ENCODE measurements around the gene TREML1. TPM values are rescaled to one million over a fixed set of nuclear protein-coding genes. Genes with fewer than 3 reads are reported as not detected.

TREML1 gene
- total and polyA plus RNA-seq, 7 donors, result 0.48 to 3.3 TPM; not detected in 5

DNA sequence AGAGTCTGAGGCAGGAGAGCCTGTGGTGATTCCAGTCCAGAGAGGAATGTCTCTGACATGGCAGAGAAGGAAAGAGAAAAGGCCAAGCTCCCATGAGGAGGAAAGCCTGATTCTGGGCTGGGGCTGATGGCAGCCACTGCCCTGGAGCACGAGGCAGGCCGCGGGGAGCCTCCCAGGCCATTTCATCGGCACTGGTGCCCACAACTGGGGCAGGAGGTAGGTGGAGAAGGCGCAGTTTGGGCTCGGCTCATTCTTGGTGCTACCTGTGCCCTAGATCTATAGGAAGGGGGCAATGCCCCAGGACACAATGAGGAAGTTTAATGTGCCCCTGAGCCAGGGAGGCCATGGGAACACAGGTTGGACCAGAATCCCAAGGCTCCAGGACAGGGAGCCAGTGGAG is 2.6 kb upstream of the TREML1 start:
- no peak for DNase-seq
- no peak for TF ChIP-seq EP300 (IDR thresholded peaks at IDR 0.05)
- TF ChIP-seq, protein P1, sequence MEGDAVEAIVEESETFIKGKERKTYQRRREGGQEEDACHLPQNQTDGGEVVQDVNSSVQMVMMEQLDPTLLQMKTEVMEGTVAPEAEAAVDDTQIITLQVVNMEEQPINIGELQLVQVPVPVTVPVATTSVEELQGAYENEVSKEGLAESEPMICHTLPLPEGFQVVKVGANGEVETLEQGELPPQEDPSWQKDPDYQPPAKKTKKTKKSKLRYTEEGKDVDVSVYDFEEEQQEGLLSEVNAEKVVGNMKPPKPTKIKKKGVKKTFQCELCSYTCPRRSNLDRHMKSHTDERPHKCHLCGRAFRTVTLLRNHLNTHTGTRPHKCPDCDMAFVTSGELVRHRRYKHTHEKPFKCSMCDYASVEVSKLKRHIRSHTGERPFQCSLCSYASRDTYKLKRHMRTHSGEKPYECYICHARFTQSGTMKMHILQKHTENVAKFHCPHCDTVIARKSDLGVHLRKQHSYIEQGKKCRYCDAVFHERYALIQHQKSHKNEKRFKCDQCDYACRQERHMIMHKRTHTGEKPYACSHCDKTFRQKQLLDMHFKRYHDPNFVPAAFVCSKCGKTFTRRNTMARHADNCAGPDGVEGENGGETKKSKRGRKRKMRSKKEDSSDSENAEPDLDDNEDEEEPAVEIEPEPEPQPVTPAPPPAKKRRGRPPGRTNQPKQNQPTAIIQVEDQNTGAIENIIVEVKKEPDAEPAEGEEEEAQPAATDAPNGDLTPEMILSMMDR (IDR thresholded peaks at IDR 0.05), result no peak
- no peak for TF ChIP-seq POLR2A (IDR thresholded peaks at IDR 0.05)
- TF ChIP-seq POLR2AphosphoS5 (IDR thresholded peaks at IDR 0.05), result no peak
- H3K36me3 ChIP-seq, result no peaks in the 10 kb centered on the region
- H3K27me3 ChIP-seq, result peaks cover 0 to 8% (median 0%) of the 10 kb centered on the region in 3 donors
- no peak overlapping the region for H3K27ac ChIP-seq
- no peak overlapping the region for H3K4me3 ChIP-seq
- no peaks in the 10 kb centered on the region for H3K9me3 ChIP-seq
- 86 to 94% methylated on average over 6 of the region's 6 CpGs for WGBS, 2 donors
- peaks cover 0 to 4% (median 0%) of the 10 kb centered on the region in 4 donors for H3K4me1 ChIP-seq
- intact Hi-C loops (cut with DNase I), result no loop called here

DNA sequence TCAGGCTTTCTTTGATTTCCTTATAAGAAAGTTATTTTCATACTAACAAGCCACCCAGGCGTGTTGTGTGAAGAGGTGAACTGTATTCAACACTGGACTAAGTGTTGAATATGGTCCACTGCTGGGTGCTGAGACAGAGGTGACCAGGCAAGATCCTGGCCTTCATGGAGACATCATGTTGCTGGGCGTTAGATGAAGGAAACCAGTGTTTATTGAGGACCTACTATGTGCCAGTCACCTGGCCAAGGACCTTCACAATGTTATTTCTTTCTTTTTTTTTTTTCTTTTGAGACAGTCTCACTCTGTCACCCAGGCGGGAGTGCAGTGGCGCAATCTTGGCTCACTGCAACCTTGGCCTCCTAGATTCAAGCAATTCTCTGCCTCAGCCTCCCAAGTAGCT is 1.9 kb upstream of the TREML1 start:
- H3K4me1 ChIP-seq, result peaks cover 0 to 4% (median 0%) of the 10 kb centered on the region in 4 donors
- 87 to 88% methylated on average over 4 of the region's 4 CpGs for WGBS, 2 donors
- H3K27ac ChIP-seq, result no peak overlapping the region
- no peak overlapping the region for H3K4me3 ChIP-seq
- no peak for DNase-seq
- no peaks in the 10 kb centered on the region for H3K36me3 ChIP-seq
- H3K9me3 ChIP-seq, result no peaks in the 10 kb centered on the region
- intact Hi-C loops (cut with DNase I), result no loop called here
- H3K27me3 ChIP-seq, result peaks cover 0 to 2% (median 0%) of the 10 kb centered on the region in 3 donors
- TF ChIP-seq, protein P1 (IDR thresholded peaks at IDR 0.05), result no peak
- TF ChIP-seq POLR2AphosphoS5 (IDR thresholded peaks at IDR 0.05), result no peak
- no peak for TF ChIP-seq EP300 (IDR thresholded peaks at IDR 0.05)
- no peak for TF ChIP-seq POLR2A (IDR thresholded peaks at IDR 0.05)

DNA sequence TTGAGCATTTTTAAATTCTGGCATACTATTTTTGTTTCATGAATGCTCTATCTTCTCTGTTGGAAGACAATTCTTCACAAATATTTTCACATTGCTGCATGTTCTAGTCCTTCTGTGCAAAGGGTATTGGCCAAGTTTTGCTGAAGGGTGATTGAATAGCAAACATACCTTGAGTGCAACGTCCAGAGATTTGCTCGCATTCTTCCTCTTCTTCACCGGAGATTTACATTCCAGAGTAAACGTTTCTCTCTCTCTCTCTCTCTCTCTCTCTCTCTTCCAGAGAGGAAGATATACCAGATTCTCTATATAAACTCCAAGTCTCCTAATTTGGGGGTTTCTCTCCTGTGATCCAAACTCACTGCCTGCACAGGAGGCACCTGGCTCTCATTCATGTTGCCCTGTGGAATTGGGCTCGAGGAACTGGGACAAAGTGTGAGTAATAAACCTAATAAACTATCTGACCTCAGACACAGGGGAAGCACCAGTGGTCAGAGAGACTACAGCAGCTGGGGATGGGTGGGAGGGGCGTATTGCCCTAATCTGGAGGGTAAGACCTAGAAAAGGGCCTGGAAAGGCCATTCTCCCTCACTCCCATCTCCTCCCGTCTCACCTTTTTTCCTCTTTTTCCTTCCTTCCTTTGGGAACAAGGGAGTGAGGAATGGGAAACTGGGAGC is 1.1 kb upstream of the TREML1 start:
- Histone ChIP-seq H3K4me1 (peaks cover 0 to 4% (median 0%) of the 10 kb centered on the region in 4 donors), H3K27ac (no peak overlapping the region), H3K27me3 (no peaks in the 10 kb centered on the region), H3K36me3 (no peaks in the 10 kb centered on the region), H3K4me3 (no peak overlapping the region), H3K9me3 (no peaks in the 10 kb centered on the region)
- WGBS, 2 donors, result 33 to 61% methylated on average over 7 of the region's 7 CpGs
- TF ChIP-seq EP300 (IDR thresholded peaks at IDR 0.05) (no peak), POLR2A (IDR thresholded peaks at IDR 0.05) (no peak), POLR2AphosphoS5 (IDR thresholded peaks at IDR 0.05) (no peak)
- TF ChIP-seq, protein P1 (IDR thresholded peaks at IDR 0.05), result no peak
- intact Hi-C loops (cut with DNase I), result no loop called here
- no peak for DNase-seq

DNA sequence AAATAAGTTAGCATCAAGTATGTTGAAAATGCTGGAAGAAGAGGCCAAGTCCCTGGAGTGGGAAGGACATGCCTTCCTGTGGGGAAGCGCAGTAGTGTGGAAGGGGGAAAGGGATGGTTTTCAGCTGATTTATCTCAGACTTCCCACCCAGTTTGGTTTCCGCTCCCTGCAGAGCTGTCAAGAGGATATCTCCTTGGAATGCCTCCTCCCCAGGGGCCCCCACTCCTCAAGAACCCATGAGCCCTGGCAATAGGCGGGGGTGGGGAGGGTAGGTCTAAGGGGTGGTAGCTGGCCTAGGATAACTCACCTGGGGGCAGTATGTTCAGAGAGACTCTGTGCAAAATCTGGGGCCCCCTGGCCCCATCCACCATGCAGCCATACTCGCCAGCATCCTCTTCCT is 696 bp downstream of the TREML1 start:
- Histone ChIP-seq H3K4me1 (peaks cover 0 to 4% (median 0%) of the 10 kb centered on the region in 4 donors), H3K27ac (no peak overlapping the region), H3K4me3 (no peak overlapping the region), H3K36me3 (no peaks in the 10 kb centered on the region), H3K9me3 (no peaks in the 10 kb centered on the region), H3K27me3 (no peaks in the 10 kb centered on the region)
- intact Hi-C loops (cut with DNase I), result no loop called here
- 85 to 88% methylated on average over 4 of the region's 4 CpGs for WGBS, 2 donors
- DNase-seq, result no peak
- no peak for TF ChIP-seq POLR2AphosphoS5 (IDR thresholded peaks at IDR 0.05)

DNA sequence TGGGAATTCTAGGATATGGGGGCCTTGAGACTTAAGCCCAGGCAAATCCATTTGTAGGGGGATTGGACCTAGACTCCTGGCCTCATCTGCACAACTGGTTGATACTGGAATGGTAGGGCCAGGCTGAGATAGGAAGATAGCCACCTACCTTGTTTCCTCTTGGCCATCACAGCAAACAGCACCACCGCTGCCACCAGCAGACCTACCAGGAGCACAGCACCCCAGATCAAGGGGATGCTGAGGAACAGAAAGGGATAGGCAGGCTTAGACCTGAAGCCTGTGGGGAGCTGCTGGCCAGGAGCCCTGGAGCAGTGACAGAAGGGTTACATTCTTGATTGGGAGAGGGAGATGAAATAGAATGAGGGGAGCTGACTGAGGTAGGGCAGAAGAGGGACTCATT is 3.5 kb downstream of the TREML1 start:
- Histone ChIP-seq H3K9me3 (peaks cover 0 to 2% (median 0%) of the 10 kb centered on the region in 4 donors), H3K27ac (no peak overlapping the region), H3K36me3 (no peaks in the 10 kb centered on the region), H3K4me1 (peaks cover 0 to 4% (median 0%) of the 10 kb centered on the region in 4 donors), H3K27me3 (no peaks in the 10 kb centered on the region), H3K4me3 (no peak overlapping the region)
- intact Hi-C loops (cut with DNase I), result no loop called here
- 79 to 97% methylated on average over 1 of the region's 1 CpG for WGBS, 2 donors
- DNase-seq, result no peak
- TF ChIP-seq POLR2AphosphoS5 (IDR thresholded peaks at IDR 0.05) (no peak), EP300 (IDR thresholded peaks at IDR 0.05) (no peak), POLR2A (IDR thresholded peaks at IDR 0.05) (no peak)
- TF ChIP-seq, protein P1 (IDR thresholded peaks at IDR 0.05), result no peak

All from sigmoid colon (tissue), 7 donors.